Activated CD8-positive, alpha-beta T cell treated with anti-CD3 and anti-CD28 coated beads, Interleukin-2, amount 10 ng/mL, durations not matched to agents 7 days and 5 days (primary cell): ENCODE data around the gene CREB3L2. TPM values are rescaled to one million over a fixed set of nuclear protein-coding genes. Genes with fewer than 3 reads are reported as not detected.
A peak's percentile ranks its signal among the peaks of the same experiment; 100 is the strongest.

ENCODE experiments used
- ATAC-seq: fragments of 150-1000 bp; cut with Tn5 transposase; one replicate; pipeline ENCODE4 v1.10.0; 2021; ENCODE audit warnings: moderate library complexity
- CTCF ChIA-PET: fragments of 350-600 bp; sonication (Branson Sonifier 250); formaldehyde crosslinking; loops from one replicate; lab custom pipeline; 2021; ENCODE audit warnings: antibody characterized with exemption; lab: Charles Lee
- POLR2A ChIA-PET: fragments of 350-600 bp; sonication (Branson Sonifier 250); formaldehyde crosslinking; loops from one replicate; lab custom pipeline; 2021; ENCODE audit warnings: antibody characterized with exemption; lab: Charles Lee
- DNase-seq: peaks from one replicate; pipeline ENCODE4 v3.0.0-alpha.2; 2020
- H3K27ac Mint-ChIP-seq: one replicate; pipeline ENCODE4 v1.8.0; 2021; ENCODE audit warnings: mild to moderate bottlenecking, mixed read lengths
- H3K27me3 Mint-ChIP-seq: one replicate; pipeline ENCODE4 v1.8.0; 2021; ENCODE audit warnings: low read depth, mixed read lengths
- H3K36me3 Mint-ChIP-seq: one replicate; pipeline ENCODE4 v1.8.0; 2021; ENCODE audit warnings: low read depth, mixed read lengths
- H3K4me1 Mint-ChIP-seq: one replicate; pipeline ENCODE4 v1.8.0; 2021; ENCODE audit warnings: low read depth, mixed read lengths
- H3K4me3 Mint-ChIP-seq: one replicate; pipeline ENCODE4 v1.8.0; 2021; ENCODE audit warnings: mild to moderate bottlenecking, mixed read lengths
- H3K9me3 Mint-ChIP-seq: one replicate; pipeline ENCODE4 v1.8.0; 2022; ENCODE audit warnings: mixed read lengths; ENCODE audit not compliant: insufficient read depth
- total RNA-seq, 2 experiments: library from RNA; stranded (reverse); gene quantifications; one replicate each; pipeline ENCODE4 v1.2.3, GENCODE V29; 2021

CREB3L2 gene
- total RNA-seq, 2 experiments from 2014 or later: 24.7 to 25.9 TPM

- H3K27me3 Mint-ChIP-seq: peaks cover 20% of the 10 kb centered on the region
- peaks cover 12% of the 10 kb centered on the region for H3K4me1 Mint-ChIP-seq
- H3K27ac Mint-ChIP-seq: no peak overlapping the region
- ChIA-PET CTCF (interaction anchor here (2.5 kb wide), 1 partner anchor 52 kb away, joined by 8 read pairs; no protein-coding TSS in a partner anchor), POLR2A (no interaction called here)
- no peaks in the 10 kb centered on the region for H3K9me3 Mint-ChIP-seq
- no peak overlapping the region for H3K4me3 Mint-ChIP-seq
- no peaks in the 10 kb centered on the region for H3K36me3 Mint-ChIP-seq
- no peak for ATAC-seq
- no peak for DNase-seq
These were observed 149.8 kb downstream of the CREB3L2 start for GRCh38 chr7:137852108-137852507.

- no peak overlapping the region for H3K27ac Mint-ChIP-seq
- peaks cover 20% of the 10 kb centered on the region for H3K27me3 Mint-ChIP-seq
- peaks cover 12% of the 10 kb centered on the region for H3K4me1 Mint-ChIP-seq
- POLR2A ChIA-PET: no interaction called here
- CTCF ChIA-PET: interaction anchor here (0.8 to 2.5 kb wide), 2 partner anchors 53 to 158 kb away, joined by 3 to 8 read pairs; no protein-coding TSS in a partner anchor
- no peaks in the 10 kb centered on the region for H3K9me3 Mint-ChIP-seq
- no peak for DNase-seq
- no peak overlapping the region for H3K4me3 Mint-ChIP-seq
- ATAC-seq: no peak
- no peaks in the 10 kb centered on the region for H3K36me3 Mint-ChIP-seq
These were observed 150.6 kb downstream of the CREB3L2 start for GRCh38 chr7:137850972-137851945.

- Mint-ChIP-seq H3K27me3 (peaks cover 26% of the 10 kb centered on the region), H3K4me1 (peaks cover 14% of the 10 kb centered on the region), H3K36me3 (no peaks in the 10 kb centered on the region), H3K9me3 (no peaks in the 10 kb centered on the region), H3K4me3 (no peak overlapping the region), H3K27ac (no peak overlapping the region)
- ChIA-PET CTCF (interaction anchor here (0.8 to 2.5 kb wide), 2 partner anchors 53 to 158 kb away, joined by 3 to 8 read pairs; no protein-coding TSS in a partner anchor), POLR2A (no interaction called here)
- ATAC-seq: no peak
- no peak for DNase-seq
These were observed 151.3 kb downstream of the CREB3L2 start for GRCh38 chr7:137850571-137850970.

- CTCF ChIA-PET: no interaction called here
- Mint-ChIP-seq H3K36me3 (no peaks in the 10 kb centered on the region), H3K9me3 (no peaks in the 10 kb centered on the region), H3K4me3 (no peak overlapping the region), H3K4me1 (peaks cover 14% of the 10 kb centered on the region), H3K27me3 (peaks cover 44% of the 10 kb centered on the region), H3K27ac (no peak overlapping the region)
- no peak for ATAC-seq
- no peak for DNase-seq
- POLR2A ChIA-PET: no interaction called here
These were observed 153.8 kb downstream of the CREB3L2 start for GRCh38 chr7:137848095-137848494.

- Mint-ChIP-seq H3K9me3 (no peaks in the 10 kb centered on the region), H3K27me3 (peaks cover 45% of the 10 kb centered on the region), H3K36me3 (no peaks in the 10 kb centered on the region), H3K4me1 (peaks cover 14% of the 10 kb centered on the region), H3K4me3 (no peak overlapping the region), H3K27ac (no peak overlapping the region)
- no peak for DNase-seq
- ChIA-PET POLR2A (no interaction called here), CTCF (no interaction called here)
- no peak for ATAC-seq
These were observed 154.3 kb downstream of the CREB3L2 start for GRCh38 chr7:137847568-137848050.

- H3K27me3 Mint-ChIP-seq: peaks cover 45% of the 10 kb centered on the region
- peaks cover 14% of the 10 kb centered on the region for H3K4me1 Mint-ChIP-seq
- no peak within 1 kb of the TSS for H3K27ac Mint-ChIP-seq
- H3K4me3 Mint-ChIP-seq: peak within 1 kb of the TSS; percentile 43
- ChIA-PET POLR2A (no interaction called here), CTCF (no interaction called here)
- peak; percentile 20 for DNase-seq
- H3K9me3 Mint-ChIP-seq: no peaks in the 10 kb centered on the region
- peak; percentile 42 for ATAC-seq
- no peaks in the 10 kb centered on the region for H3K36me3 Mint-ChIP-seq
These were observed 154.9 kb downstream of the CREB3L2 start, which contains the start of gene DGKI for GRCh38 chr7:137846827-137847567. TSS of gene DGKI (minus strand) at chr7:137846974.

- H3K9me3 Mint-ChIP-seq: no peaks in the 10 kb centered on the region
- H3K27ac Mint-ChIP-seq: no peak overlapping the region
- POLR2A ChIA-PET: no interaction called here
- H3K4me1 Mint-ChIP-seq: peaks cover 14% of the 10 kb centered on the region
- DNase-seq: peak; percentile 25
- peak; percentile 73 for ATAC-seq
- CTCF ChIA-PET: no interaction called here
- no peaks in the 10 kb centered on the region for H3K36me3 Mint-ChIP-seq
- H3K27me3 Mint-ChIP-seq: peaks cover 50% of the 10 kb centered on the region
- H3K4me3 Mint-ChIP-seq: no peak overlapping the region
These were observed 155.4 kb downstream of the CREB3L2 start for GRCh38 chr7:137846549-137846826.

- no peaks in the 10 kb centered on the region for H3K9me3 Mint-ChIP-seq
- ATAC-seq (no peak), DNase-seq (no peak)
- no peaks in the 10 kb centered on the region for H3K36me3 Mint-ChIP-seq
- ChIA-PET POLR2A (no interaction called here), CTCF (interaction anchor here (1.1 kb wide), 1 partner anchor 55 kb away, joined by 3 read pairs; no protein-coding TSS in a partner anchor)
- H3K27me3 Mint-ChIP-seq: peaks cover 47% of the 10 kb centered on the region
- no peak overlapping the region for H3K4me3 Mint-ChIP-seq
- peaks cover 9% of the 10 kb centered on the region for H3K4me1 Mint-ChIP-seq
- H3K27ac Mint-ChIP-seq: no peak overlapping the region
These were observed 157.0 kb downstream of the CREB3L2 start for GRCh38 chr7:137844677-137845425.

GRCh38 chr7:137839903-137840779, 161.7 kb downstream of the CREB3L2 start:
- no peaks in the 10 kb centered on the region for H3K9me3 Mint-ChIP-seq
- H3K36me3 Mint-ChIP-seq: no peaks in the 10 kb centered on the region
- no peak overlapping the region for H3K27ac Mint-ChIP-seq
- DNase-seq: no peak
- POLR2A ChIA-PET: no interaction called here
- ATAC-seq: no peak
- CTCF ChIA-PET: interaction anchor here (1.1 to 1.2 kb wide), 2 partner anchors 26 to 184 kb away, joined by 3 read pairs; no protein-coding TSS in a partner anchor
- H3K4me1 Mint-ChIP-seq: no peaks in the 10 kb centered on the region
- peaks cover 24% of the 10 kb centered on the region for H3K27me3 Mint-ChIP-seq
- H3K4me3 Mint-ChIP-seq: no peak overlapping the region

GRCh38 chr7:137838706-137839315, 163.1 kb downstream of the CREB3L2 start:
- no peak for ATAC-seq
- no peak for DNase-seq
- no peak overlapping the region for H3K27ac Mint-ChIP-seq
- ChIA-PET CTCF (interaction anchor here (1.2 to 1.5 kb wide), 2 partner anchors 28 to 65 kb away, joined by 3 read pairs; no protein-coding TSS in a partner anchor), POLR2A (no interaction called here)
- H3K27me3 Mint-ChIP-seq: peaks cover 16% of the 10 kb centered on the region
- H3K4me1 Mint-ChIP-seq: no peaks in the 10 kb centered on the region
- H3K4me3 Mint-ChIP-seq: no peak overlapping the region
- H3K9me3 Mint-ChIP-seq: no peaks in the 10 kb centered on the region
- H3K36me3 Mint-ChIP-seq: no peaks in the 10 kb centered on the region
